ENCODE results near the gene ACOT8. TPM values are rescaled to one million over a fixed set of nuclear protein-coding genes. Genes with fewer than 3 reads are reported as not detected.

The ACOT8 gene
- total RNA-seq, 1 experiment from 2014 or later: 36.2 TPM

DNA sequence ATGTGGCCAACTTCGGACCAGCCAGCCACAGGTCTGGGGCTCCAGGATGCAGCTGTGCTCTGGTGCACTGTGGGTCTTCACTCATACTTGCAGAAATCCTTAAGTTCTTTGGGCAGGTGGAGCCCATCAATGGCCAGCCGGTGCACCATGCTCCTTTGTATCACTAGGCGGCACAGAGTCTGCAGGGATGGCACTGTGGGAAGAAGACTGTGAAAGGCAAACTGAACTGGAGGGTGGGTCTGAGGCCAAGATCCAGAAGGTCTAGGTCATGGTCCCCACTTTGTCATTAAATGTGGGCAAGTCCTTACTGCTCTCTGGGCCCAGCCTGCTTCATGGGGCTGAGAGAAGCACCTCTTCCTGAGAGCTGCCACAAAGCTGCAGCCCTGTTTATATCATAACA, 31.5 kb upstream of the ACOT8 start:
- ChIA-PET POLR2A (interaction anchor here (0.6 kb wide), 3 partner anchors 17 to 68 kb away, joined by 3 to 4 read pairs (median 3); no protein-coding TSS in a partner anchor), CTCF (interaction anchor here (1.6 to 4.3 kb wide), 2 partner anchors 45 to 69 kb away, joined by 3 to 49 read pairs; partner anchors contain the start of gene PCIF1)
- Mint-ChIP-seq H3K9me3 (ENCODE audit: unreplicated experiment) (no peaks in the 10 kb centered on the region), H3K27me3 (ENCODE audit: insufficient read depth, unreplicated experiment) (no peaks in the 10 kb centered on the region), H3K36me3 (ENCODE audit: insufficient read depth, unreplicated experiment) (peaks cover 44% of the 10 kb centered on the region), H3K4me1 (ENCODE audit: low read depth, unreplicated experiment) (peaks cover 32% of the 10 kb centered on the region), H3K4me3 (ENCODE audit: unreplicated experiment) (no peak overlapping the region), H3K27ac (ENCODE audit: unreplicated experiment) (no peak overlapping the region)
- H3K9me3 ChIP-seq: no peaks in the 10 kb centered on the region
- H3K27me3 ChIP-seq (replicated peaks; ENCODE audit: control insufficient read depth, insufficient read depth, low read length): no peaks in the 10 kb centered on the region
- peaks cover 8% of the 10 kb centered on the region for H3K4me1 ChIP-seq
- no TSS peak for BruUV-seq (replicated peaks)
- peaks cover 8% of the 10 kb centered on the region for H3K36me3 ChIP-seq (ENCODE audit: control insufficient read depth, insufficient read depth, low read length)
- no peak for DNase-seq
- intact Hi-C loops (cut with micrococcal nuclease; ENCODE audit: unreplicated experiment): no loop called here
- H3K4me3 ChIP-seq (ENCODE audit: low read depth, low read length): no peak overlapping the region
- TF ChIP-seq, protein P1, sequence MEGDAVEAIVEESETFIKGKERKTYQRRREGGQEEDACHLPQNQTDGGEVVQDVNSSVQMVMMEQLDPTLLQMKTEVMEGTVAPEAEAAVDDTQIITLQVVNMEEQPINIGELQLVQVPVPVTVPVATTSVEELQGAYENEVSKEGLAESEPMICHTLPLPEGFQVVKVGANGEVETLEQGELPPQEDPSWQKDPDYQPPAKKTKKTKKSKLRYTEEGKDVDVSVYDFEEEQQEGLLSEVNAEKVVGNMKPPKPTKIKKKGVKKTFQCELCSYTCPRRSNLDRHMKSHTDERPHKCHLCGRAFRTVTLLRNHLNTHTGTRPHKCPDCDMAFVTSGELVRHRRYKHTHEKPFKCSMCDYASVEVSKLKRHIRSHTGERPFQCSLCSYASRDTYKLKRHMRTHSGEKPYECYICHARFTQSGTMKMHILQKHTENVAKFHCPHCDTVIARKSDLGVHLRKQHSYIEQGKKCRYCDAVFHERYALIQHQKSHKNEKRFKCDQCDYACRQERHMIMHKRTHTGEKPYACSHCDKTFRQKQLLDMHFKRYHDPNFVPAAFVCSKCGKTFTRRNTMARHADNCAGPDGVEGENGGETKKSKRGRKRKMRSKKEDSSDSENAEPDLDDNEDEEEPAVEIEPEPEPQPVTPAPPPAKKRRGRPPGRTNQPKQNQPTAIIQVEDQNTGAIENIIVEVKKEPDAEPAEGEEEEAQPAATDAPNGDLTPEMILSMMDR (IDR thresholded peaks at IDR 0.05; ENCODE audit: insufficient read depth in 1 of 2, low read depth in 1 of 2, low read length in 1 of 2, severe bottlenecking in 1 of 2, unreplicated experiment in 1 of 2): no peak

DNA sequence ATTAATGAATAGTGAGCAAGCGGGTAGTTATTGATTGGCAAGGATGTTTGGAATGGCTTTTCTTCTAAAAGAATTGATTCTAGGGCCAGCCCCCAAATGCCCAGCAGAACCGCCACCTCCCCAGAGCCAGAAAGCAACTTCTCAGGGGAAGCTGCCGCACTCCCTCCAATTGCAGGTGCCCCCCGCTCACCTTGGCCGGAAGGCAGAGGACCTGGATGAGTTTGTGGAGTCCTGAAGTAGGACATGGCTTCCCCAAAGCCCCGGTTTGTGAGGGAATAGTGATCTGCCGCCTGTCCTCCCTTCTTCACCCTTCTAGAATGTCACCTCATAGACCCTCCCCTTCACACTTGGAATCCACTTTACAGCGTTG, 30.1 kb upstream of the ACOT8 start, which contains the start of gene SPATA25:
TSS of gene SPATA25 (minus strand) at position 277 of the 370 bp plus-strand sequence. CDS start at position 245, 32 bp downstream.
- Mint-ChIP-seq H3K27me3 (ENCODE audit: insufficient read depth, unreplicated experiment) (no peaks in the 10 kb centered on the region), H3K36me3 (ENCODE audit: insufficient read depth, unreplicated experiment) (peaks cover 45% of the 10 kb centered on the region), H3K27ac (ENCODE audit: unreplicated experiment) (no peak within 1 kb of the TSS), H3K4me3 (ENCODE audit: unreplicated experiment) (no peak within 1 kb of the TSS), H3K9me3 (ENCODE audit: unreplicated experiment) (no peaks in the 10 kb centered on the region), H3K4me1 (ENCODE audit: low read depth, unreplicated experiment) (peaks cover 20% of the 10 kb centered on the region)
- POLR2A ChIA-PET: no interaction called here
- CTCF ChIA-PET: no interaction called here
- intact Hi-C loops (cut with micrococcal nuclease; ENCODE audit: unreplicated experiment): no loop called here
- TF ChIP-seq, protein P1 (IDR thresholded peaks at IDR 0.05; ENCODE audit: insufficient read depth in 1 of 2, low read depth in 1 of 2, low read length in 1 of 2, severe bottlenecking in 1 of 2, unreplicated experiment in 1 of 2): no peak
- no peaks in the 10 kb centered on the region for H3K9me3 ChIP-seq
- no TSS peak for BruUV-seq (replicated peaks)
- DNase-seq: no peak
- no peak within 1 kb of the TSS for H3K4me3 ChIP-seq (ENCODE audit: low read depth, low read length)
- H3K27me3 ChIP-seq (replicated peaks; ENCODE audit: control insufficient read depth, insufficient read depth, low read length): no peaks in the 10 kb centered on the region
- peaks cover 6% of the 10 kb centered on the region for H3K36me3 ChIP-seq (ENCODE audit: control insufficient read depth, insufficient read depth, low read length)
- peaks cover 8% of the 10 kb centered on the region for H3K4me1 ChIP-seq

- Mint-ChIP-seq H3K27me3 (ENCODE audit: insufficient read depth, unreplicated experiment) (no peaks in the 10 kb centered on the region), H3K27ac (ENCODE audit: unreplicated experiment) (no peak overlapping the region), H3K4me1 (ENCODE audit: low read depth, unreplicated experiment) (peaks cover 20% of the 10 kb centered on the region), H3K36me3 (ENCODE audit: insufficient read depth, unreplicated experiment) (peaks cover 41% of the 10 kb centered on the region), H3K4me3 (ENCODE audit: unreplicated experiment) (no peak overlapping the region), H3K9me3 (ENCODE audit: unreplicated experiment) (no peaks in the 10 kb centered on the region)
- TF ChIP-seq, protein P1 (IDR thresholded peaks at IDR 0.05; ENCODE audit: insufficient read depth in 1 of 2, low read depth in 1 of 2, low read length in 1 of 2, severe bottlenecking in 1 of 2, unreplicated experiment in 1 of 2): no peak
- Histone ChIP-seq H3K36me3 (ENCODE audit: control insufficient read depth, insufficient read depth, low read length) (peaks cover 6% of the 10 kb centered on the region), H3K4me3 (ENCODE audit: low read depth, low read length) (no peak overlapping the region), H3K4me1 (peaks cover 2% of the 10 kb centered on the region), H3K9me3 (no peaks in the 10 kb centered on the region), H3K27me3 (replicated peaks; ENCODE audit: control insufficient read depth, insufficient read depth, low read length) (no peaks in the 10 kb centered on the region)
- no TSS peak for BruUV-seq (replicated peaks)
- intact Hi-C loops (cut with micrococcal nuclease; ENCODE audit: unreplicated experiment): no loop called here
- ChIA-PET POLR2A (interaction anchor here (1.3 kb wide), 1 partner anchor 15 kb away, joined by 3 read pairs; no protein-coding TSS in a partner anchor), CTCF (no interaction called here)
- no peak for DNase-seq
These were observed 29.6 kb upstream of the ACOT8 start for GRCh38 chr20:45886590-45887345.
